Transverse colon (tissue), 4 donors: Measurements from ENCODE around the gene DIP2B. TPM values are rescaled to one million over a fixed set of nuclear protein-coding genes. Genes with fewer than 3 reads are reported as not detected.

Source experiments
- DNase-seq: peaks from one replicate; pipeline ENCODE4 v3.0.0-alpha.2; 2019
- H3K27ac ChIP-seq, 4 donors: fragments of 200-600 bp; sonication (generic); 2 replicates each; pipeline ENCODE4 v1.5.1; 2016 to 2018; ENCODE audit warnings: inconsistent platforms in 4 of 4
- H3K27me3 ChIP-seq: fragments of 200-600 bp; sonication (generic); 2 replicates; pipeline ENCODE4 v1.5.1; 2017; ENCODE audit warnings: inconsistent platforms
- H3K36me3 ChIP-seq, 4 donors: fragments of 200-600 bp; sonication (generic); 2 replicates each; pipeline ENCODE4 v1.5.1; 2017 to 2019; ENCODE audit warnings: inconsistent platforms in 4 of 4
- H3K4me1 ChIP-seq, 4 donors: fragments of 200-600 bp; sonication (generic); 2 replicates each; pipeline ENCODE4 v1.5.1; 2017 to 2020; ENCODE audit warnings: inconsistent platforms in 4 of 4
- H3K4me3 ChIP-seq, 4 donors: fragments of 200-600 bp; sonication (generic); 1 replicate in 1 of 4; 2 replicates in 3 of 4; pipeline versions ENCODE4 v1.5.1 to v1.6.1; 2017 to 2019; ENCODE audit warnings: inconsistent platforms in 4 of 4
- H3K9me3 ChIP-seq, 2 donors: fragments of 200-600 bp; sonication (generic); 2 replicates each; pipeline ENCODE4 v1.5.1; 2017 to 2019; ENCODE audit warnings: inconsistent platforms in 2 of 2
- CTCF ChIP-seq, 5 experiments: fragments of 200-600 bp in 3 of 5; fragments of 450-650 bp in 2 of 5; sonication (generic) in 3 of 5; IDR thresholded peaks; 1 replicate in 2 of 5; 2 replicates in 3 of 5; pipeline ENCODE4 v1.5.1; 2016 to 2017; ENCODE audit warnings: antibody characterized with exemption in 5 of 5, inconsistent platforms in 3 of 5, mild to moderate bottlenecking in 2 of 5, moderate library complexity in 1 of 5
- EP300 ChIP-seq: sonication (generic); formaldehyde crosslinking; IDR thresholded peaks from one replicate; pipeline ENCODE4 v1.6.1; 2017; ENCODE audit warnings: antibody characterized with exemption, low read depth
- POLR2A ChIP-seq: fragments of 450-650 bp; IDR thresholded peaks from one replicate; pipeline ENCODE4 v1.6.1; 2016; ENCODE audit warnings: antibody characterized with exemption, mild to moderate bottlenecking, moderate library complexity
- POLR2AphosphoS5 ChIP-seq, 3 donors: sonication (generic); formaldehyde crosslinking; IDR thresholded peaks; one replicate each; pipeline ENCODE4 v1.6.1; 2016; ENCODE audit warnings: antibody characterized with exemption in 3 of 3
- WGBS, 2 donors: methylation state at CpG; one replicate each; pipeline ENCODE4 v1.1.5; 2018; ENCODE audit warnings: low coverage in 1 of 2; 5-methylcytosine and 5-hydroxymethylcytosine counted together
- in situ Hi-C, 4 donors: fragments of 200-750 bp; cut with MboI; loops; one replicate each; pipeline versions ENCODE4 v1.15.0 to v1.15.1; 2017; ENCODE audit warnings: low sequenced_read_pairs in 3 of 4, low pct_ligation_motif_present in 1 of 4, low pct_unique_long_range_greater_than_20kb in 1 of 4
- intact Hi-C: fragments of 100-400 bp; cut with DNase I; formaldehyde crosslinking; loops from one replicate; pipeline ENCODE4 v1.15.1; 2023; ENCODE audit warnings: low total_unique reads
- total RNA-seq, 4 donors: library from RNA; depleted of rRNA; stranded (reverse); fragments of >200 nt; gene quantifications; one replicate each; pipeline ENCODE4 v1.1.0, GENCODE V29; 2016

The DIP2B gene
- total RNA-seq, 4 donors from 2014 or later = 40.0 to 129 (median 57.9) TPM

GRCh38 chr12:50584135-50584534 lies 79.3 kb downstream of the DIP2B start:
- 71 to 85% methylated on average over 1 of the region's 1 CpG for WGBS, 2 donors
- intact Hi-C loops = no loop called here
- in situ Hi-C loops = no loop called here
- Histone ChIP-seq H3K4me3 (no peak overlapping the region), H3K27me3 (no peaks in the 10 kb centered on the region), H3K9me3 (no peaks in the 10 kb centered on the region), H3K36me3 (peaks cover 0 to 4% (median 0%) of the 10 kb centered on the region in 4 donors), H3K4me1 (peaks cover 0 to 9% (median 0%) of the 10 kb centered on the region in 4 donors), H3K27ac (no peak overlapping the region)
- no peak for TF ChIP-seq POLR2A
- DNase-seq = no peak

GRCh38 chr12:50589650-50590435 lies 85.1 kb downstream of the DIP2B start:
- intact Hi-C loops (no loop called here), in situ Hi-C loops (no loop called here)
- H3K4me3 ChIP-seq = no peak overlapping the region
- 85 to 92% methylated on average over 5 to 8 of the region's 8 CpGs for WGBS, 2 donors
- no peak for TF ChIP-seq POLR2AphosphoS5 (IDR thresholded peaks at IDR 0.05)
- TF ChIP-seq POLR2A = no peak
- no peak for TF ChIP-seq CTCF (IDR thresholded peaks at IDR 0.05)
- no peak for TF ChIP-seq EP300
- no peaks in the 10 kb centered on the region for H3K27me3 ChIP-seq
- no peaks in the 10 kb centered on the region for H3K36me3 ChIP-seq
- no peaks in the 10 kb centered on the region for H3K9me3 ChIP-seq
- no peaks in the 10 kb centered on the region for H3K4me1 ChIP-seq
- no peak overlapping the region for H3K27ac ChIP-seq
- DNase-seq = no peak

- no peak overlapping the region for H3K4me3 ChIP-seq
- in situ Hi-C loops = no loop called here
- H3K27me3 ChIP-seq = no peaks in the 10 kb centered on the region
- H3K9me3 ChIP-seq = no peaks in the 10 kb centered on the region
- H3K4me1 ChIP-seq = no peaks in the 10 kb centered on the region
- no peak for DNase-seq
- no peak overlapping the region for H3K27ac ChIP-seq
- no peaks in the 10 kb centered on the region for H3K36me3 ChIP-seq
- intact Hi-C loops = no loop called here
- TF ChIP-seq EP300 (no peak), POLR2AphosphoS5 (IDR thresholded peaks at IDR 0.05) (no peak), POLR2A (no peak), CTCF (IDR thresholded peaks at IDR 0.05) (no peak)
Observed at GRCh38 chr12:50590869-50591268, 86.1 kb downstream of the DIP2B start.

GRCh38 chr12:50595667-50596066 lies 90.9 kb downstream of the DIP2B start:
- TF ChIP-seq POLR2A = no peak
- TF ChIP-seq CTCF (IDR thresholded peaks at IDR 0.05) = no peak
- no peak for TF ChIP-seq POLR2AphosphoS5 (IDR thresholded peaks at IDR 0.05)
- no peak for TF ChIP-seq EP300
- Histone ChIP-seq H3K36me3 (no peaks in the 10 kb centered on the region), H3K27ac (no peak overlapping the region), H3K9me3 (no peaks in the 10 kb centered on the region), H3K4me3 (no peak overlapping the region), H3K4me1 (peaks cover 0 to 8% (median 3%) of the 10 kb centered on the region in 4 donors), H3K27me3 (no peaks in the 10 kb centered on the region)
- DNase-seq = no peak
- in situ Hi-C loops (no loop called here), intact Hi-C loops (no loop called here)
- WGBS, 2 donors = 94 to 96% methylated on average over 3 of the region's 3 CpGs
